ENCODE data around the gene DIP2C. TPM values are rescaled to one million over a fixed set of nuclear protein-coding genes. Genes with fewer than 3 reads are reported as not detected.

The DIP2C gene
- total and polyA plus RNA-seq, 8 donors = 2.4 to 40.1 (median 21.0) TPM

DNA sequence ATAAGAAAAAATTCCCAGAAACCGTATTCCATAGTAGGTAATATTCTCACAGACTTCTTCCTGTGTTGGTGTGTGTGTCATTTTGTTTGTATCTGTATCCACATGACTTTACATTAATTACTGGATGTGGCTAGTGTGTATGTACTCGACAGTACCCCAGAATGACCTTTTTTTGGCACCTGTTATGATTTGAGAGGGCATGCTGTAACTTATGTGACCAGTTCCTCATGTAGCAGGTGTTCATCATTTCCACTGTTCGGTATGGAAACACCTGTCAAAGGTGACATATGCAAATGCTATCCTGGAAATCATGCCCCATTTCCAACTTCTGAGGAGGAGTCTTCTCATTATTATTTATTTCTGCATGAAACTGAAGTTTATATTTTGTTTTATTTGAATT, 464.9 kb downstream of the DIP2C start:
- 74 to 83% (median 77%) methylated on average over 3 of the region's 3 CpGs for WGBS, 5 donors
- H3K27me3 ChIP-seq = no peaks in the 10 kb centered on the region

More for the DNA sequence above, 464.9 kb downstream of the DIP2C start:
- Histone ChIP-seq H3K4me1 (peaks cover 0 to 24% (median 3%) of the 10 kb centered on the region in 4 donors), H3K4me3 (no peak overlapping the region), H3K9me3 (no peaks in the 10 kb centered on the region), H3K36me3 (no peaks in the 10 kb centered on the region), H3K27ac (no peak overlapping the region)
- TF ChIP-seq POLR2A (IDR thresholded peaks at IDR 0.05) (no peak), EP300 (IDR thresholded peaks at IDR 0.05) (no peak), POLR2AphosphoS5 (IDR thresholded peaks at IDR 0.05) (no peak)
- TF ChIP-seq, protein P1, sequence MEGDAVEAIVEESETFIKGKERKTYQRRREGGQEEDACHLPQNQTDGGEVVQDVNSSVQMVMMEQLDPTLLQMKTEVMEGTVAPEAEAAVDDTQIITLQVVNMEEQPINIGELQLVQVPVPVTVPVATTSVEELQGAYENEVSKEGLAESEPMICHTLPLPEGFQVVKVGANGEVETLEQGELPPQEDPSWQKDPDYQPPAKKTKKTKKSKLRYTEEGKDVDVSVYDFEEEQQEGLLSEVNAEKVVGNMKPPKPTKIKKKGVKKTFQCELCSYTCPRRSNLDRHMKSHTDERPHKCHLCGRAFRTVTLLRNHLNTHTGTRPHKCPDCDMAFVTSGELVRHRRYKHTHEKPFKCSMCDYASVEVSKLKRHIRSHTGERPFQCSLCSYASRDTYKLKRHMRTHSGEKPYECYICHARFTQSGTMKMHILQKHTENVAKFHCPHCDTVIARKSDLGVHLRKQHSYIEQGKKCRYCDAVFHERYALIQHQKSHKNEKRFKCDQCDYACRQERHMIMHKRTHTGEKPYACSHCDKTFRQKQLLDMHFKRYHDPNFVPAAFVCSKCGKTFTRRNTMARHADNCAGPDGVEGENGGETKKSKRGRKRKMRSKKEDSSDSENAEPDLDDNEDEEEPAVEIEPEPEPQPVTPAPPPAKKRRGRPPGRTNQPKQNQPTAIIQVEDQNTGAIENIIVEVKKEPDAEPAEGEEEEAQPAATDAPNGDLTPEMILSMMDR (IDR thresholded peaks at IDR 0.05) = no peak
- intact Hi-C loops (cut with DNase I; ENCODE audit: low total_unique reads) = no loop called here
- no peak for DNase-seq

Small RNA genes lying within 50 kb of the gene (small RNA-seq; reads per million reads assigned to genes)
- 0 to 0.15 (median 0) reads per million in 4 donors for gene MIR5699
- 0 reads per million in 4 donors for gene RN7SL754P
- 0.15 to 2.0 (median 0.90) reads per million in 4 donors for gene RNA5SP298

Other genes starting within 250 kb of the DIP2C start
- 100 to 1,000 TPM in 2 of 5 donors, 10 to 100 TPM in 3; 33.6 to 269 (median 87.0) TPM for gene LARP4B, start 242.0 kb upstream of the DIP2C start, total RNA-seq
- gene LARP4B, start 242.0 kb upstream of the DIP2C start, polyA plus RNA-seq = 10 to 100 TPM; 11.8 to 15.3 (median 13.2) TPM

Measured in stomach (tissue), 9 donors.